Stimulated activated CD4-positive, alpha-beta T cell treated with anti-CD3 and anti-CD28 coated beads, Interleukin-4, amount 100 ng/mL, for 24 hours (primary cell): ENCODE data around the gene FAAP100.

Experiments
- DNase-seq: peaks from one replicate; pipeline ENCODE4 v3.0.0-alpha.2; 2020

Gene FAAP100

DNA sequence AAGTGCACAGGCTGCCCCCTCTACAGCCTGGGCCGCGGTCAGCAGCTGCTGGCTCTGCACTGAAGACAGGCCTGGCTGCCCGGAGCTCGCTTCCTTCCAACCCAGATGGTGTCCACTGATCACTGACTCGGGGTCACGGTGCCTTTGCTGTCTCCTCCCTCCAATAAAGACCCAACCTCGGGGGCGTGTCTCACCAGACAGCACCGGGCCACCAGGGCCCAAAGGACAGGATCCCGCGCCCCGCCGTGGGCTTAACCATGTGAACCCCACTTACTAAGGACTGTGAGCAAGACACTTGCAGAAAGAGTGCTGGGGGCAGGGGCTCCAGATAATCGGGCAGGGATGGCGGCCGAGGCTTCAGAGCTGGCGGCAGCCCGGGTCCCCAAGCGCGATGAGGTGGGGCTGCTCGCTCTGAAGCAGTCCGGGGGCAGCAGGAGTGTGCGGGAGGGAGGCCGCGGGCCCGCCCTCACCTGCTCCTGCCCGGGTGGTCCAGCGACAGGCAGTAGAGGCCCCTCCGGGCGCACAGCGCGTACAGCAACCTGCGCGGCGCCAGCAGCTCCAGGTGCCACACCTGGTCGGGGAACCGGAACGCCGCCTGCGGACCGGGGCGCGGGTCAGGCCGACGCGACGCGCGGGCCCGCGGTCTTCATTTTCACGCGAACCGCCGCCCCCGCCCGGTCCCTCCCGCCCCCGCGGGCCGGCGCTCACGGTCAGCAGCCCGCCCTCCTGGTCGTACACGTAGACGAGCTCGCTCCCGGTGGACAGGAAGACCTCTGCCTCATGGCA is 502 bp downstream of the FAAP100 start:
- no peak for DNase-seq

DNA sequence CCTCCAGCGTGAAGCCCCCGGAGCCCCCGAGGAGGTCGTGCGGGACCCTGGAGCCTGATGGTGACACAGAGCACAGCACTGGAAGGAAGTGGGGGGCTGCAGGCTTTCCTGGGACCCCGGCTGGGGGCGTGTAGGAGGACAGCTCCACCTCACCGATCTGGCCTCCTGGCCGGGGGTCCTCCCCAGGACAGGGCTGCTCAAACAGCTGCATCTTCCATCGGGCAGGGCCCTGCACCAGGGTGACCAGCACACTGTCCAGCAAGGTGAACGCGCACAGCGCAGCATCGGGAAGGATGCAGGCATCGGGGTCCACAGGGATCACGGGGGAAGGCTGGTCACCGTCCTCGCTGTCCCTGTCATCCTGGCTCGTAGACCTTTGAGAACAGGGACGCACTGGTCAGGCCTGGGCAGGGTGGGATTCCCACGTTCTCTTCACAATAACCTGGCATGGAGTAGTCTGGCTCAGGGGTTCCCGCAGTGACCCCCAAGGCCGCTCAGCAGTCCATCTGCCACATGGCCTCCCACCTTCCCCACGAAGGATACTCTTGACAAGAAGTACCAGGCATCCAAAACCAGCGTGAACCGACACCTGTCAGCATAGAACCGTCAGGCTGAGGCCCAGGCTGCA is 1.2 kb downstream of the FAAP100 start:
- DNase-seq: no peak

DNA sequence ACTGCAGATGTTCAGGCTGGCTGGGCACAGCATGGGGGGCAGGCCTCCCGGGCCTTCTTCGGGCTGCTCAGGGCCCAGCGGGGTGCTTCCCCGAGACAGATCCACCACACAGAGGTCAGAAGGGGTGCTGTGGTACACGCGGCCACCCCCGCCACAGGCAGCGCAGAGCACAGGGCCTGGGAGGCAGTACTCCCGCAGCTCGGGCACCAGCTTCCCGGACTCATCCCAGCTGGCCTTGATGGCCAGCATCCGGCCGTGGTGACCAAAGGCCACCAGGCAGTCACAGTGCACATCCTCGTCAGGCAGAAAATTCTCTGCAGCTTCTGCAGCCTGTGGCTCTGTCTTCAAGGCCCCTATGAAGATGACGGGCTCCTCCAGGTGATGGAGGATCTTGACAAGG is 1.9 kb downstream of the FAAP100 start:
- DNase-seq: no peak

DNA sequence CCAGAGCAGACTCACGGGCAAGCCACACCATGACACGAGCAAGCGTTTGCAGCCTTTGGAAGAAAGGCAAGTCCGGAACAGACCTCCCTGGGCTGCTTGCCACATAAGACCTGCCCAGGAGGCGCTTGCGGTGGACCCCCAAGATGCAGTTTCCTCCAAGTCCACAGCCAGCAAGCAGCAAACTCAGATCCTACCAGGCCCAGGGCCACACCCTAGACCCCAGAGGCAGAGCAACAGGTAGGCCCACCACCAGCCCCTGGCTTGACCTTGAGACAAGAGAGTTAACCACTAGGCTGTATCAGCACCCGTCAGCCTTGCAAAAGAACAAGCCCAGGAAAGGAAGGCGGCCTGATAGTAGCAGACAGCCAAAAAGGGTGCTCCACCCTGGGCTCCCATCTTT is 2.3 kb downstream of the FAAP100 start:
- DNase-seq: no peak

DNA sequence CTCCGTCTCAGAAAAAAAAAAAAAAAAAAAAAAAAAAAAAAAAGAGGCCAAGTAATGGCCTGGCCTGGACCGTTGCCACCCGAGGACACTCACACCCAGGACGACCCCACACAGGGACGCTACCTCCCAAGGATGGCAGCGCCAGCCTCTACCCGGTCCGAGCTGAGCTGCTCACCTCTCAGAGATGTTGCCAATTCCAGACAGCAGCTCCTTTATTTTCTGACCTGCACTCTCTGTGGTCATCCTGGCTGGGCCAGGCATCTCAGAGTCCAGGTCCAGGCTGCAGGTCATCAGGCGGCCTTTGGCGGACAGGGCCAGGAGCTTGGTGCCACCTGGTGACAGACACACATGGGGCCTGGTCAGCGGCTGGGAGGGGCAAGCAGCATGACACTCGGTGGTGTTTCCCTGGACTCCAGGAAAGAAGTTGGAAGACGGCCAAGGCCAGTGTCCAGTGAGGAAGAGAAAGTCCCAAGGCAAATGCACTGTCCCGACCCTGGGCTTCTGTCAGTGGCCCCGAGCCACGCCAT is 3.1 kb downstream of the FAAP100 start:
- DNase-seq: no peak

DNA sequence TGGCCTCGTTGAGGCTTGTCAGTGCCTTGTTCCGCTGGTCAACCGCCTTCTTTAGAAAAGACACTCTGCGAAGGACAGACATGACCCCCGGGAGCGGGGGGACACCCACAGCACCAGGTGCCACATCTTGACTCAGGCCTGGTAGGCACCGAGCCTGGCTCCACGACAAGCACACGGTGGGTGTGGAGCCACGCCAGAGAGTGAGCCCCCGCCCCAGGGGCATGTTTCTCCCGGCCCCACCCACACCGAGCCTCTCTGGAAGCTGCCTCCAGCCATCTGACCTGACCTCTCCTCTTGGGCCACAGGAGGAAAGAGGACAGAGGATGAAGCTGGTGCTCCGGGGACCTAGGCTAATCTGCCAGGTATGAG is 4.6 kb downstream of the FAAP100 start:
- no peak for DNase-seq

DNA sequence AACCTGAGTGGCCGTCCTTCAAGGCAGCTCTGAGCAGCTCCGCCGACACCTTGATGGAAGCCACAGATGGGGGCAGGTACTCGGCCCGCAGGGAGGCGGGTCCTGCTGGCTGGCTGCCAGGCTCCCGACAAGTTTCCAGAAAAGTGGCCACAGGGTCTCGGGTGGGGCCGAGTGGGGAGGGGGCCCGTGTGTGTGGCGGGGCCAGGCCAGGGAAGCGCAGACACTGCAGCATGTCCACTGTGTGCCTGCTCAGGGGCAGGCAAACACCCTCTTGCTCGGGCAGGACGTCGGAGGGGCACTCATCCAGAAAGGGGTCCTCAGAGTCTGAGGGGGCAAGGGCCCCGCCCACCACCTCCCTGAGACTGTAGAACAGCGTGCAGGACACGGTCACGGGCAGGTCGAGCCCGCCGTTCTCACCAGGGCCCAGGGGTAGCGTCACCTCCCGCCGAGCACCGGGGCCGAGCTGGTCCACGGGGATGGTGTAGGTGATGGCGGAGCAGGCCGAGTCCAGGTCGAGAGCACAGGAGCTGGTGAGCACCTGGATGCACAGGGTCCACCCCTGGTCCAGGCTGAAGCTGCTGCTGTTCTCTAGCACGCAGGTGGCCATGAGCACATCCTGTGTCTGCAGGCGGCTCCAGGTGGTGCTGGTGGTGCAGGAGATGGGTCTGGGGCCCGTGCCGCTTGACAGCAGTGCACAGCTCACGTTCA is 5.1 kb downstream of the FAAP100 start:
- no peak for DNase-seq

DNA sequence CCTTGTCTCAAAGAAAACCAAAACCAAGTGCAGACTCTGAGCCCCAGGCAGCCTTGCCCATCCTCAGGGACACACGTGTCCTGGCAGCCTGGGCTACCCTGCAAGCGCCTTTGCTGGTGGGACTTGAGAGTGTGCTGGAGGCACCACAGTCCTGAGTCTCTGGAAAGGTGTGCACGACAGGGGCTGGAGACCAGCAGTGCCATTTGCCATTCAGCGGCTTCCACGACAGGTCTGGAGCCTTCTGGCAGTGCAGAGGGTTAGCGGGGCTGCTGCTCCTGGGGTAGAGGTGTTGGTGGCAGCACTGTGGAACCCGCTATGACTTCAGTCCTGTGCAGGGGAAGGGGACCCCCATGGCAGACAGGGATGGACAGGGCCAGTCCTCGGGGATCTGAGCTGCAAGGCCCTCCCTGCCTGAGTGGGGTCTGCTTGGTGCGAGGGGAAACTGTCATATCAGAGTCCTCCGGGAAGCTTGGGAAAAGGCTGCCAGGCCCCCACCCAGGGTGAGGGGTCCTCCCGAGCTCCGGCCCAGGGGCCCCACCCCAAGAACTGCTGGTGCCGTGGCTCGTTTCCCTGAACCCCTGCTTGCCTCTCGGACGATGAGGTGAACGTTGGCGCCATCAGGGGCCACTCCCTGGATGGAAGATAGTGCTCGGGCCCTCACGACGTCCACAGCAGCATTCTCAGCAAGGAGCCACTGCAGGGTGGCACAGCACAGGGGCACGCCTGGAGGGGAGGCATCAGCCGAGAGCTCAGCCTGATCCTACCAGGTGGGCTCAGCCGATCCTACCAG is 6.8 kb downstream of the FAAP100 start:
- no peak for DNase-seq

DNA sequence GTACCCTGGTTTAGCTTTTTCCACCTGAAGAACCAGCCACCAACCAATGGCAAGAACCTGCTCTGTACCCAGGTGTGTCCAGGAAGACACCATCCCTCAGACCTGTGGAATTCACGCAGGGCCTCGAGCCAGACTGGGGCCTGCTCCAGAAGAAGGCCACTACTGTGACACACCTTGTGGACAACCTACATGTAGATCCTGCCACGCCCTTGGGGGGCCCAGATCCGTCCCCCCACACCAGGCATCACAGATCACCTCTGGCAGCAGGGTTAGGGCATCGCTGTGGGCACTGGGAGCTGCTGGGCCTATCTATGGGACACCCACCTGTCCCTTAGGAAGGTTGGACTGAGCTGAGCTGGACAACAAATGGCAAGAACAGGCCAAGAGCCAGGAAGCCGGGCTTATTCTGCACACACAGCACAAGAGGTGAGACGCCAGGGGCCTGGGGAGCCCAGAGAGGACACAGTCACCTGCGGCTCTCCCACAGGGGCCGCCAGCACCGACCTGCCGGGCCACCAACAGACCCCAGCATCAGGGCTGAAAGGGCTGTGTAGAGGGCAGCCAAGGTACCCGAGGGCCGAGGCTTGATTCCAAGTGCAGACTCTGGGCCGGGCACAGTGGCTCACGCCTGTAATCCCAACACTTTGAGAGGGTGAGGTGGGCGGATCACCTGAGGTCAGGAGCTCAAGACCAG is 7.7 kb downstream of the FAAP100 start:
- DNase-seq: no peak

DNA sequence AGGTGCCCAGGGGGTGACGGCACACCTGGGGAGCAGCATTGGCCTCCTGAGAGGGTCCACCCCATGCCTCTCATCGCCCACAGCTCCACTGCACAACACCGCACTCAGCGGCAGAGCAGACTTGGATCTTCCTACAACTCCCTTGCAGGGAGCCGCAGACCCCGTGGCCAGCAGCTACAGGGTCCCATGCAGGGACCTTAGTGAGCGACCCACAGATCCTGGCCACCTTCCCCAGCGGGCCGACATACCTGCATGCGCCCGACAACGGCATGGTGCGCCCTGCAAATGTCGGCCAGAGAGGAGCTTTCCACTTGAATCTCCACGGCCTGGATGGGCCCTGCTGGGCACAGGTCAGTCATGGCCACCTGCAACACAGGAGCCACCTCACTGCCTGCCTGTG is 8.4 kb downstream of the FAAP100 start:
- no peak for DNase-seq

DNA sequence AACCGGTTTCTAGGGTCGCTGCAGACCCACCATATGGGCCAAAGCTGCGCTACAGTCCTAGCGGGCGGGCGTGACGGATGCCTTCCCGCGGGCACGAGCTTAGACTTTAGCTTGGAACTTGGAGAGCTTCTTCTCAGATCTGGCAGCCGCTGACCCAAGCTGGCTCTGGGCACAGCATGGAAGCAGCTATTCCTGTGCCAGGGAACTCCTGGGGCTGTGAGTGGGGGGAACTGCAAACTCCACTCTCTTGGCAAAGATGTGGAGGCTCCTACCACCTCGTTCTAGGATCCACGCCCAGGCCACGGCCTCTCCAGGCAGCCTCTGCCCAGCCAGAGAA is 8.8 kb downstream of the FAAP100 start:
- no peak for DNase-seq

DNA sequence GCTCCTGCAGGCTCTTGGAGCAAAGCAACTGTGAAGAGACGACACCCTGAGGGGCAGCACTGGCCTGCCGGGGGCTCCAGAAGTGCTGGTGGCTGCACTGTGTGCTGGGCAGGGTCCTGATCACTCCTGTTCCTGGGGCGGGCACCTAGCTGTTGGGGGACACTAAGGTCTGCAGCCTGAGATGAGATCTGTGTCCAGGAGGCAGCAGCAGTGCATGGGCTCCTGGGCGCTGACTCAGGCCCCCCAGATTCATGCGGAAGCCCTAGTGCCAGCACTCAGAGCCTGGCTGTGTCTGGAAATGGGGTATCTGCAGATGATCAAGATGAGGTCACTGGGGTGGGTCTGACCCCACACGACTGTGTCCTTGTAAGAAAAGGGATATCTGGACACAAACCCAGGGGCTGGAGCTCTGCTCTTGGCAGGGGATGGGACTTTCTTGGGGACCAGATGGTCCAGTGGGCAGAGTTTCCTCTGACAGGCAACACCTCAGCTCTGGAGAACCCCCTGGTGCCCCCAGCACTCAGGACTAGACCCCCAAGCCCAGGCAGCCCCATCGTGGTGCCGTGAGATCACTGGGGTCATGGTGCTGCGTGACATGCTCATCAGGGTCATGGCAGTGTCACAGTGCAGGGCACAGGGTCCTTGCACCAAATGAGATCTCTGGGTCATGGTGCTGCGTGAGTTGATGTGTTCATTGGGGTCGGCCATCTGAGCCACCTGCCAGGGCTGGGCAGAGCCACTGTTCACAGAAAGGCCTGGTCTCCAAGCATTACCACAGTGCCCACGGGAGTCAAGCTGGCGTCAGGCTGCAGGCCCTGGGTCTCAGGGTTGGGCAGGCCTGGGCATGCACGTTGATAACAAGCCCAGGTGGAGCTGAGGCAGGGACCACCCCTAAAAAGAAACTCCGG is 9.5 kb downstream of the FAAP100 start:
- DNase-seq: no peak

DNA sequence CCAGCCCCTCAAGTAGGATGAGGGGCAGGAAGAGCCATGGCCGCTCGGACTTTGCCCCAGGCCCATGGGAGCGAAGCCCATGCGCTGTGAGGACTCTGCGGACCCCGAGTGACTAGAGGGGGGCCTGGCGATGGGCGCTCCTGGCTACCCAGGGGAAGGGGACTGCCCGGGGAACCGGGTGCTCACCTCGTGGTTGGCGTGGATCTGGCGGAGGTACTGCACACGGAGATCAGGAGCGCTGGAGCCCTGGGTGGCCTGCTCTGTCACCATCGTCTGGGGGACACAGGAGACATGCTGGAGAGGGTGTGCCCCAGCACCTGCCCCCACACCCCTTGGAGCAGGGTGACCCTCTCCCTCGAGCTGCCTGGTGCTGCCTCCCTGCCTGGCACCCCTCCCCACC is 11.0 kb downstream of the FAAP100 start:
- no peak for DNase-seq

DNA sequence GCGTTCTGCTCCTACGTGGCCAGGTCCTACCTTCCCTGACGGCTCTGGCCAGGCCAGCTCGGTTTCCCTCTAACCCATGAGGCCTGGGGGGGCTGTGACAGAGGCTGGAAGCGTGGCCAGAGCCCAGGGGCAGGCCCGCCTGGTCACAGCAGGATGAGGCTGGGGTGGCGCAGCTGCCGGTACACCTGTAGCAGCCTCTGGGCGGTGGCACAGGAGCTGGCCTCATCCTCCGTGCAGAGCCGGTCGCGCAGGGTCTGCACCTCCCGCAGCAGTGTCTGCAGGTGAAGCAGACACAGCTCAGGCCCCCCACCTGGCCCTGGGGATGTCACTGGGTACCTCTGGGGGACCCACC is 11.5 kb downstream of the FAAP100 start:
- DNase-seq: no peak

DNA sequence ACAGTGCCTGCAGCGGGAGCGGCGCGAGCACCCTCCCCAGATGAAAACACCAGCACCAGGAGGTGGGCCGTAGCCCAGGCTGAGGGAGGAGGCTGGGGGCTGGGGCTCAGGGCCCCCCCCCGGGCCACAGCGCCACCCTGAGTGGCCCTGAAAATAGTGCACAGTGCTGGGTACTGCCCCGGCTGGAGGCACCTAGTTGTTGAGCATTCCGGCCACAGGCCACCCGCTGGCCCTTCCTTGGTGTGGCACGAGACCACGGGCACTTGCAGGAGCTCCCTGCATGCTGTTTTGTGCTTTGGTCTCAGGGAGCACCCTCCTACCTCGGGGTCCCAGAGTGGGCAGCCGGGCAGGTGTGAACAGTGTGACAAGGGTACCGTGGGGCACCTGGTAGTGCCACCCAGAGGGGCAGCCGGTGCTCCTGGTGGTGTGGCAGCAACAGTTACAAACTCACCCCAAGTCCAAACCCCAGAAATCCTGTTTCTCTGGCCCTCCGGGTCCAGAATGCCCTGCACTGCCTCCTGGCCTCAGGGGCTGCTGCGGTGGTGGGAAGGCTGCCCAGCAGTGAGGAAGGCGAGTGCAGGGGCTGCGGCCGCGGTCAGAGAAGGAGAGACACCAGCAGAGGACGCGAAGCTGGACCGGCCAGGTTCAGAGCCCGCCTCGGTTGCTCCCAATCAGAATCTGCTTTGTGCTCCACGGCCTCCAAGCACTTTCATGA is 12.0 kb downstream of the FAAP100 start:
- DNase-seq: no peak

DNA sequence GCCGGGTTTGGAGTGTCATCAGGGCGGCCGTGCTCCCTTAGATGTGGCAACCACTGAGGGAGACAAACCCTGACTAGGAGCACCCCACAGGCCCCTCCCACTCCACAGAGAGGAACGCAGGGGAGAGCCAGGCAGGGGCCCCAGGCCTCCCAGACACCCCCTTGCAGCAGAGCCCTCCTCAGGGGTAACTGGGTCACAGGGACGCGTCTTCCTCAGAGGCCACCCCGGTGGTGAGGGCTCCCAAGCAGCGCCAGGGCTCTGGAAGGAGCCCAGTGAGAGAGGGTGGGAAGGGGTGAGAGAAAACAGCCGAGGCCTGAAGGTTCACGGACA is 12.6 kb downstream of the FAAP100 start:
- no peak for DNase-seq

DNA sequence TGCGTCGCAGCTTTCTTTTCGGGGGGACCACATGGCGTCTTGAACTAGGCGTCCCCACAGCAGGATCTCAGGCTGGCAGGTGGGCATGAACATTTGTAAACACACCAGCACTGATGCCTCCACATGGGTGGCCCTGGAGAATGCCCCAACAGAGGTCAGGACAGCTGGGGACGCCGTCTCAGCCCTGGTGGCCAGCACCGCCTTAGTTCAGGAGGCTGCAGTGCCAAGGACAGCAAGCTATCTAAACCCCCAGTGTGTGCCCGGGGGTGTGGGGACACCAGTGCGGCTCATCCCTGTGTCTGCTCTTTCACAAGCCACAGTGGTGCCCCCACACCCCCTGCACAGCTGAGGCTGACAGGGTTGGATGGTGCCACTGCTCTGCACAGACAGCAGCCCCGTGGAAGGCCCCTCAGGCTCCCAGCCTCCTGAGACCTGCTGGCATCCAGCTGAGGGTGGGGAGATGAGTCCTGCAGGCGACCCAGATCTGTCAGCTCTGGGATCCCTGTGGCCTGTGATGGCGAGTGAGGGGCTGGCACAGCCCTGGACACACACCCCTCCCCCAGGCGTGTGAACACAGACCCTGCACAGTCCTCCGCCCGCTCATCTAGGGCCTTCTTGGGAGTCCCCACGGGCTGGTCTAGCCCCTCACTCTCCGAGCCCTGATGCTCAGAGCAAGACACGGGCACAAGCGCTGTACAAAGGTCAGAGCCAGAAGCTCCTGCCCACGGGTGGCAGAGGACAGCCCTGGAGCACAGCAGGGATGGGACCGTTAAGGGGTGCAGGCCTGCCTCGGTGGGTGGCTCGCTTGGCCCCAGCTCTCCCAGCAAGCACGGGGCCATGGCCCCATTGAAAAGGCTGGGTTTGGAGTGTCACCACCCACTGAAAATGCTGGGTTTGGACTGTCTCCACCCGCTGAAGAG is 13.2 kb downstream of the FAAP100 start:
- no peak for DNase-seq

DNA sequence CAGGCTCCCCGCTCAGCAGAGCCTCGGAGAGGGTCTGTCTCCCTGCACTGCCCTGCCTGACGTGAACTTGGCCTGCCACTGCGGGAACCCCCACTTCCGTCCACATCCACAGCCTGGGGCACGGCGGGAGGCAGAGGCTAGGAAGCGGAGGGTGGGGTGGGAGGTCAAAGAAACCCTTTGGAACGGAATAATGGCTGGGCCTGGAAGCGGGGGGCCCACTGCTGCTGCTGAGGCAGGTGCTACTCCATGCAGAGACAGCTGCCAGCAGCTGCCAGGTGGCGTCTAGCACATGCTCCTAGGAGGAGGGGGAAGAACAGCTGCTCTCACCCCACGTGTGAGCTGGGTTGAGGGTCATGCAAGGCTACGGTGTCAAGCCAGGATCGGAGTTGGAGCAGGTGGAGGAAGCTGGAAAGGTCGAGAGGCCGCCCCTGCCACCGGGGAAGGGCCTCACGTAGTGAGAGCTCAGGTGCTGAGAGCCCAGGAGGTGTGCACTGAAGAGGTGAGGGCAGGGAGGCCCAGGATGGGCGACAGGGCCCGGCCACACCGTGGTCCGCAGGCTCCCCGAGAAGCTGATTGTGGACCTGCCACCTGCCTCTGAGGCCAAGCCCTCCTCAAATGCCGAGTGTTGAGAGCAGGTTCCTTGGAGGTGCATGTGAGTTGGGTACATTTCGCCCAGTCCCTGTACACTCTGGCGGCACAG is 14.1 kb downstream of the FAAP100 start:
- no peak for DNase-seq

DNA sequence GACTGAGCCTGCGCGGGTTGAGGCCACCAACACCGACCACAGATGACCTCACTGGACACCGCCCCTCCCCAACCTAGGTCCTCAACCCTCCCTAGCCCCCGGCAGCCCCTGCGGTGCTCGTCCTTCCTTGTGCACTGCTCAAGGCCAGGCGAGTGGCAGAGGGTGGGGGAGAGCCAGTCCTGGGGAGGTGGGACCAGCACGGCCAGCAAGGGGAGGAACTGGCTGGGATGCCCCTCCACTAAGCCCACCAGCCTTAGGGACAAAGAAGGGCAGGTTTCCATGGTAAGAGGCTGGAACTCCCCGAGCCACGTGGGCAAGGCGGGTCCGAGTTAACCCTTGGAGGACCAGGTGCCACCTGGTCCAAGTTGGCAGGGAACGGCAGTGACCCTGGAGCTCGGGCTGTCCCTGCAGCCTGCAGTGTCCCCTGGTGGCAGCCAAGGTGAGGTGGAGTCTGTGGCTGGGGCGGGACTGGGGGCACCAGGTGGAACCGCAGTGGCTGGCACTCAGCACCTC is 14.8 kb downstream of the FAAP100 start:
- DNase-seq: no peak
